Eye (tissue), 1 donor: ENCODE data around the gene MPPED2.

Experiments
- DNase-seq: peaks from one replicate; pipeline ENCODE4 v3.0.0-alpha.2; 2015

Gene MPPED2

GRCh38 chr11:30447058-30447640, 139.0 kb downstream of the MPPED2 start:
- no peak for DNase-seq

GRCh38 chr11:30446520-30446919, 139.6 kb downstream of the MPPED2 start:
- DNase-seq, result no peak

GRCh38 chr11:30445056-30445455, 141.1 kb downstream of the MPPED2 start:
- DNase-seq, result no peak

GRCh38 chr11:30440510-30440909, 145.6 kb downstream of the MPPED2 start:
- DNase-seq, result no peak

GRCh38 chr11:30436801-30437200, 149.4 kb downstream of the MPPED2 start:
- DNase-seq, result no peak

- no peak for DNase-seq
Observed at GRCh38 chr11:30435488-30435887, 150.7 kb downstream of the MPPED2 start.

GRCh38 chr11:30434901-30435300, 151.3 kb downstream of the MPPED2 start:
- no peak for DNase-seq

- no peak for DNase-seq
Observed at GRCh38 chr11:30433831-30434230, 152.3 kb downstream of the MPPED2 start.

- no peak for DNase-seq
Observed at GRCh38 chr11:30432716-30433115, 153.4 kb downstream of the MPPED2 start.

- DNase-seq, result no peak
Observed at GRCh38 chr11:30432178-30432577, 154.0 kb downstream of the MPPED2 start.

- no peak for DNase-seq
Observed at GRCh38 chr11:30431127-30431814, 154.9 kb downstream of the MPPED2 start.

- DNase-seq, result no peak
Observed at GRCh38 chr11:30429550-30429949, 156.6 kb downstream of the MPPED2 start.

- no peak for DNase-seq
Observed at GRCh38 chr11:30426781-30427180, 159.4 kb downstream of the MPPED2 start.

- peak; percentile 77 for DNase-seq
Observed at GRCh38 chr11:30424844-30425243, 161.3 kb downstream of the MPPED2 start.

GRCh38 chr11:30424321-30424720, 161.8 kb downstream of the MPPED2 start:
- peak; percentile 65 for DNase-seq

- peak; percentile 73 for DNase-seq
Observed at GRCh38 chr11:30423886-30424285, 162.3 kb downstream of the MPPED2 start.

GRCh38 chr11:30423279-30423648, 162.9 kb downstream of the MPPED2 start:
- DNase-seq, result no peak

- DNase-seq, result peak; percentile 67
Observed at GRCh38 chr11:30422447-30423278, 163.5 kb downstream of the MPPED2 start.

- no peak for DNase-seq
Observed at GRCh38 chr11:30420233-30420787, 165.8 kb downstream of the MPPED2 start.

GRCh38 chr11:30414806-30415205, 171.3 kb downstream of the MPPED2 start:
- no peak for DNase-seq

GRCh38 chr11:30414244-30414643, 171.9 kb downstream of the MPPED2 start:
- DNase-seq, result no peak

- no peak for DNase-seq
Observed at GRCh38 chr11:30412509-30412908, 173.6 kb downstream of the MPPED2 start.

GRCh38 chr11:30411383-30411782, 174.8 kb downstream of the MPPED2 start:
- DNase-seq, result no peak
